GM21786 (cell line): ENCODE results near the gene CALHM3.
"Not testable (repeated sequence)": the region's sequence is repeated elsewhere in the genome, so short reads cannot be mapped to it uniquely, and the experiment has no call there.

Source experiments
- ATAC-seq: cut with Tn5 transposase; IDR thresholded peaks from one replicate; pipeline ENCODE4 v1.9.1; 2021; ENCODE audit not compliant: unreplicated experiment

CALHM3 gene

GRCh38 chr10:103502849-103503660 lies 24.0 kb upstream of the CALHM3 start:
- ATAC-seq: no peak

GRCh38 chr10:103501186-103501585 lies 22.1 kb upstream of the CALHM3 start:
- no peak for ATAC-seq

GRCh38 chr10:103500481-103500880 lies 21.4 kb upstream of the CALHM3 start:
- no peak for ATAC-seq

GRCh38 chr10:103499881-103500280 lies 20.8 kb upstream of the CALHM3 start:
- ATAC-seq: no peak

GRCh38 chr10:103498936-103499638 lies 20.0 kb upstream of the CALHM3 start:
- no peak for ATAC-seq

GRCh38 chr10:103497161-103497915 lies 18.3 kb upstream of the CALHM3 start:
- ATAC-seq: no peak

GRCh38 chr10:103495321-103495720 lies 16.3 kb upstream of the CALHM3 start:
- ATAC-seq: no peak

GRCh38 chr10:103493916-103494877 lies 15.2 kb upstream of the CALHM3 start:
- ATAC-seq: no peak

- ATAC-seq: no peak
These were observed 14.4 kb upstream of the CALHM3 start, which contains the start of gene NEURL1 for GRCh38 chr10:103493362-103493915. Gene NEURL1 (plus strand): TSS chr10:103493705. CDS start chr10:103494388, 683 bp downstream.

GRCh38 chr10:103492655-103493261 lies 13.7 kb upstream of the CALHM3 start:
- no peak for ATAC-seq

GRCh38 chr10:103491729-103492364 lies 12.8 kb upstream of the CALHM3 start:
- no peak for ATAC-seq

- peak; percentile 21 for ATAC-seq
These were observed 11.9 kb upstream of the CALHM3 start for GRCh38 chr10:103490986-103491314.

GRCh38 chr10:103487410-103487708 lies 8.3 kb upstream of the CALHM3 start:
- ATAC-seq: no peak

- ATAC-seq: not testable (repeated sequence)
These were observed 7.8 kb upstream of the CALHM3 start for GRCh38 chr10:103486635-103487409.

- ATAC-seq: peak; percentile 62
These were observed 3.0 kb upstream of the CALHM3 start for GRCh38 chr10:103481974-103482531.

- ATAC-seq: no peak
These were observed 1.5 kb upstream of the CALHM3 start for GRCh38 chr10:103480521-103480920.

- no peak for ATAC-seq
These were observed 369 bp downstream of the CALHM3 start for GRCh38 chr10:103478671-103479070.

- peak; percentile 52 for ATAC-seq
These were observed 2.8 kb downstream of the CALHM3 start for GRCh38 chr10:103476046-103476768.
